Stimulated activated naive B cell treated with anti-CD40 and anti-IgM and Interleukin-4, amounts not matched to agents 10 μg/mL and 1 μg/mL and 100 μg/mL, for 72 hours (primary cell): Measurements from ENCODE around the gene CELF3.

Experiments
- ATAC-seq, 2 donors: fragments of 150-1000 bp; cut with Tn5 transposase; replicated peaks; 2 replicates each; pipeline ENCODE4 v1.10.0; 2021; ENCODE audit warnings: moderate library complexity in 1 of 2
- DNase-seq: peaks from one replicate; pipeline ENCODE4 v3.0.0; 2021
- H3K27ac Mint-ChIP-seq: one replicate; pipeline ENCODE4 v1.8.0; 2022; ENCODE audit warnings: mild to moderate bottlenecking, mixed read lengths
- H3K27me3 Mint-ChIP-seq, 2 donors: one replicate each; pipeline ENCODE4 v1.8.0; 2022; ENCODE audit warnings: mixed read lengths in 2 of 2
- H3K36me3 Mint-ChIP-seq, 2 donors: one replicate each; pipeline ENCODE4 v1.8.0; 2022; ENCODE audit warnings: mixed read lengths in 2 of 2, mild to moderate bottlenecking in 1 of 2
- H3K4me1 Mint-ChIP-seq, 2 donors: one replicate each; pipeline ENCODE4 v1.8.0; 2022; ENCODE audit warnings: mixed read lengths in 2 of 2, mild to moderate bottlenecking in 1 of 2
- H3K4me3 Mint-ChIP-seq, 2 donors: one replicate each; pipeline ENCODE4 v1.8.0; 2022; ENCODE audit warnings: mild to moderate bottlenecking in 2 of 2, mixed read lengths in 2 of 2, moderate library complexity in 1 of 2
- H3K9me3 Mint-ChIP-seq, 2 donors: one replicate each; pipeline ENCODE4 v1.8.0; 2022; ENCODE audit warnings: mixed read lengths in 2 of 2, mild to moderate bottlenecking in 1 of 2

Gene CELF3

DNA sequence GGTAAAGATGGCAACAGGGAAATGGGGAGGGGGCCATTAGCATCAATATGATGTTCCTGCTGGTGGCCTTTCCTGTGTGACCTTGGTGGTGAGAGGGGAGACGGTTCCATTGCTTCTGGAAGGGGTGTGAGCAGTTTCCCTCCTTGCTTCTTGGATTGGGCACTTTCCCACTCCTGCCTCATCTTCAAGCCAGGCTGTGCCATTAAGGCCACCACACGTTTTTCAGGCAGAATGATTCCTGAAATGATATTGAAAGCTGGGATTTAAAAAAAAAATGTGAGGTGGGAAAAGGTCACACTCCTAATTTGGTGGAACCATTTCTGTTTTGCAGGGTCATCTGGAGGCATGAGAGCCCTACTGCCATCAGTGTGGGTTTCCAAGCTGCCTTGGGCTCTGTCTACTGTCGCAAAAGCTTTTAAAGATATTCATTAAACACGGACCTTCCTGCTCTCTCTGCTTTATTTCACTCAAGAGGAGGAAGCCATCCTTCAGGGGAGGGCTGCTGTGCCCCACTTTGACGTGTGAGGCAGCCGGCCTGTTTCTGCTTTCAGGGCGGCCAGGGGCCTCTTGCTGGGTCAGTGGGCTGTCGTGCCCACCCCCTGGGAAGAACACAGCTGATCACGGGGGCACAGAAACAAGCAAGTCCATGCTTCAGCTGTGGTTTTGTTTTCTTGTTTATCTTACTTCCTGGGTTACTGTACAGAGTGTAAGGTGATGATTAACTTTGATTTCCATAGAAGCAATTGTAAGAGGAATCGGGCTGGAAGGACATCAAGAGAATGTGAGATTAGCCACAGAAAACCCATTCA is 12.8 kb upstream of the CELF3 start:
- Mint-ChIP-seq H3K4me1 (no peaks in the 10 kb centered on the region), H3K9me3 (no peaks in the 10 kb centered on the region), H3K4me3 (no peak overlapping the region), H3K36me3 (no peaks in the 10 kb centered on the region), H3K27ac (no peak overlapping the region), H3K27me3 (peaks cover 39 to 69% of the 10 kb centered on the region in 2 donors)
- no peak for DNase-seq
- no peak for ATAC-seq

DNA sequence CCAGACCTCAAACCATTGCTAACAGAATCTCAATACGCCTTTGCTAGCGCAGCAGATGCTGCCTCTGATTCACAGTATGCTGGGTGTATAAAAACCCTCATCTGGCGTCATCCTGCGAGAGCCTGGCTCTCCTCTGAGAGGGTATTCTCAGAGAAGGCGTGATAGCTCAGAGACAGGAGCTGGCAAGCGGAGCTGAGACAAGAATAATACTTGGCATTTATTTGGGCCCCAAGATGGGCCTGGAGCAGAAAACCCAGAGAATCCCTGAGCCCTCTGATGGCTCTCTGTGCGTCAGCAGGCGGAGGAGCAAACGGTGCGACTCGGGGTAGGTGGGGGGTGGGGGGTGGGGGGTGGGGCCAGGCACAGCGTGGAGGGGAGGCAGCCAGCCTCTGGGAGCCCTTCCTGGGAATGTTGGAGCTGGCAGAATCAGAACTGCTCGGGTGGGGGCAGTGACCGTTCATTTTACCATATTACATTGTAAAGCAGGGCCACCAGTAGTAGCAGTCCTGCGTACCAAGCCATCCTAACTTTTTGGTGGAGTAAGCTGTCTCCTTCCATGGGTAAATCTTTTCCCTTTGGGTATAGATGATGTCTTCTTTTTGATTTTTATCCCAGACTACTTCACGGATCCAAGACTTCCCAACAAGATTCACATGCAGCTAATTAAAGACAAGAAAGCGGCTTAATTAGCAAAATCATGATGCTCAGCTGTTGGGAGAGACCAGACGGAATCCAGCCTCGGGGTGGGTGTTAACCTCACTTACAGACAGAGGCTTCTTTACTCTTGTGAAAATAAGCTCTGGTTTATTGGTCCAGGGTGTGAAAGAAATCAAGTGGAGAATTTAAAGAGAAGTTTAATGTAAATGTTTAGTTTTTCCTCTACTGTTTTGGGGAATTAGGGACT is 11.8 kb upstream of the CELF3 start:
- H3K27me3 Mint-ChIP-seq = peaks cover 43 to 73% of the 10 kb centered on the region in 2 donors
- no peak overlapping the region for H3K27ac Mint-ChIP-seq
- no peak for DNase-seq
- no peaks in the 10 kb centered on the region for H3K4me1 Mint-ChIP-seq
- no peaks in the 10 kb centered on the region for H3K9me3 Mint-ChIP-seq
- no peak for ATAC-seq
- H3K36me3 Mint-ChIP-seq = no peaks in the 10 kb centered on the region
- no peak overlapping the region for H3K4me3 Mint-ChIP-seq

GRCh38 chr1:151723726-151724370 is 7.2 kb upstream of the CELF3 start:
- H3K36me3 Mint-ChIP-seq = no peaks in the 10 kb centered on the region
- no peak for DNase-seq
- no peak for ATAC-seq
- H3K9me3 Mint-ChIP-seq = no peaks in the 10 kb centered on the region
- H3K4me3 Mint-ChIP-seq = no peak overlapping the region
- H3K4me1 Mint-ChIP-seq = peaks cover 10 to 21% of the 10 kb centered on the region in 2 donors
- H3K27ac Mint-ChIP-seq = no peak overlapping the region
- peaks cover 39 to 47% of the 10 kb centered on the region in 2 donors for H3K27me3 Mint-ChIP-seq

- no peak for ATAC-seq
- Mint-ChIP-seq H3K27ac (no peak overlapping the region), H3K4me3 (peak overlapping the region; percentile 88 to 93)
These were observed 5.3 kb upstream of the CELF3 start for GRCh38 chr1:151721788-151722510.

GRCh38 chr1:151720974-151721787 is 4.6 kb upstream of the CELF3 start, which contains the start of gene RIIAD1:
TSS of gene RIIAD1 (plus strand) at chr1:151721522. CDS start at chr1:151721537, 15 bp downstream.
- Mint-ChIP-seq H3K4me3 (peak within 1 kb of the TSS; percentile 88 to 93), H3K27me3 (peaks cover 55 to 59% of the 10 kb centered on the region in 2 donors), H3K4me1 (peaks cover 20 to 36% of the 10 kb centered on the region in 2 donors), H3K36me3 (no peaks in the 10 kb centered on the region), H3K27ac (peak within 1 kb of the TSS; percentile 44), H3K9me3 (no peaks in the 10 kb centered on the region)
- ATAC-seq (peak; percentile 85 to 87), DNase-seq (no peak)

More at GRCh38 chr1:151721788-151722510, 5.3 kb upstream of the CELF3 start:
- no peak for DNase-seq
- Mint-ChIP-seq H3K27me3 (peaks cover 54% of the 10 kb centered on the region in 2 donors), H3K9me3 (no peaks in the 10 kb centered on the region), H3K36me3 (no peaks in the 10 kb centered on the region), H3K4me1 (peaks cover 17 to 32% of the 10 kb centered on the region in 2 donors)

- H3K36me3 Mint-ChIP-seq = no peaks in the 10 kb centered on the region
- ATAC-seq (peak; percentile 78 to 83), DNase-seq (no peak)
- H3K27me3 Mint-ChIP-seq = peaks cover 55 to 59% of the 10 kb centered on the region in 2 donors
- H3K27ac Mint-ChIP-seq = peak overlapping the region; percentile 25
- H3K4me3 Mint-ChIP-seq = peak overlapping the region; percentile 80 to 93
- no peaks in the 10 kb centered on the region for H3K9me3 Mint-ChIP-seq
- H3K4me1 Mint-ChIP-seq = peaks cover 22 to 36% of the 10 kb centered on the region in 2 donors
These were observed 4.0 kb upstream of the CELF3 start for GRCh38 chr1:151720554-151720953.

- Mint-ChIP-seq H3K9me3 (no peaks in the 10 kb centered on the region), H3K27me3 (peaks cover 56 to 61% of the 10 kb centered on the region in 2 donors), H3K4me1 (peaks cover 22 to 36% of the 10 kb centered on the region in 2 donors), H3K27ac (peak overlapping the region; percentile 25), H3K36me3 (no peaks in the 10 kb centered on the region), H3K4me3 (peak overlapping the region; percentile 80 to 93)
- DNase-seq = no peak
- ATAC-seq = no peak
These were observed 3.5 kb upstream of the CELF3 start for GRCh38 chr1:151720125-151720524.

- DNase-seq = no peak
- Mint-ChIP-seq H3K9me3 (no peaks in the 10 kb centered on the region), H3K36me3 (no peaks in the 10 kb centered on the region), H3K27me3 (peaks cover 57 to 66% of the 10 kb centered on the region in 2 donors), H3K4me1 (peaks cover 22 to 36% of the 10 kb centered on the region in 2 donors), H3K4me3 (no peak overlapping the region), H3K27ac (no peak overlapping the region)
- ATAC-seq = no peak
These were observed 2.1 kb upstream of the CELF3 start for GRCh38 chr1:151718666-151719065.

GRCh38 chr1:151718011-151718431 is 1.4 kb upstream of the CELF3 start:
- Mint-ChIP-seq H3K4me3 (no peak overlapping the region), H3K9me3 (no peaks in the 10 kb centered on the region), H3K4me1 (peaks cover 22 to 36% of the 10 kb centered on the region in 2 donors), H3K27me3 (peaks cover 63 to 71% of the 10 kb centered on the region in 2 donors), H3K27ac (no peak overlapping the region), H3K36me3 (no peaks in the 10 kb centered on the region)
- no peak for DNase-seq
- ATAC-seq = no peak

DNA sequence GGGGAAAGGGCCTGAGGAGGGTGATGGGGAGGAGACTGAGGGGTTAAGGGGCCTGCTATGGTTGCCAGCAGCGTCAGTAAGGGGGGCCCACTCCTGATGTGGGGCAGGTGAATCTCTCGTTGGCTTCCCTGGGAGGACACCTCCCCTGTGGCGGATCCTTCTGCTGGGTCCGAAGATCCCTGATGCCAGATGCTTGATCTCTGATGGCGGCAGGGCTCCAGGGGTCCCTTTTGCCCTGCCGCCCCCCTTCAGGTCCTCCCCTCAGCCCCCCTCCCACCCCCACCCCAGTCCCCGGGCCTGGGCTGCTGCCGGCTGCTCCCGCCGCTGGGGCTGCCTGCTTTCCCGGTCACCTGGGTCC is 219 bp downstream of the CELF3 start:
- Mint-ChIP-seq H3K27me3 (peaks cover 76 to 79% of the 10 kb centered on the region in 2 donors), H3K36me3 (no peaks in the 10 kb centered on the region), H3K4me1 (peaks cover 20 to 29% of the 10 kb centered on the region in 2 donors), H3K27ac (no peak overlapping the region), H3K4me3 (no peak overlapping the region), H3K9me3 (no peaks in the 10 kb centered on the region)
- ATAC-seq = no peak
- DNase-seq = no peak

DNA sequence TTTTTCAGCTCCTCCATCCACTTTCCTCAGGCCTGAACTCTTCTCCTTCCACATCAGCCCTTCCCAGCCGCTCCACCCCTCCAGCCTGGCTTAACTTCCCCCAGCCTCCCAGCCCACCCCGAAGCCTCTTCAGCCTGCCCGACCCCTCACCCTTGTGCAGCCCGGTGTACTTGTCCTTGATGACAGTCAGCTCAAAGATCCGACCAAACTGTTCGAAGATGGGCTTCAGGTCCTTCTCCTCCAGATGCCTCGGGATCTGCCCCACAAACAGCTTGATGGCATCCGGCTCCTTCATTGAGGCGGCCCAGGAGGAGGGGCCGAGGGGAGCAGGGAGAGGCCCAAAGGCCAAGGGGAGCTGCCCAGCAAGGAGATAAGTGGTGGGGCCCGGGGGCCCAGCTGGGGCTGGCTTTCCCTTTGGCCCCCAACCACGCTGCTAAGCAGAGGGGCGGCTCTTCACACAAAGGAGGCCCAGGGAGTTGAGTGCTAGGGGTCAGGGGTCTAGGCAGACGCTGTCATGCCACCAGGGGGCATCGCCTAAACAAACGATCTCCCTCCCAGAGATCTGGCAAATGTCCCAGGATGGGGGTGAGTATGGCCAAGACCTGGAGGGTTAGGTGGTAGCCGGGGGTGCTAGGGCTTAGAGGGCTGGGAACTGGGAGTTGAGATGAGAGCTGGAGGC is 738 bp downstream of the CELF3 start:
- Mint-ChIP-seq H3K9me3 (no peaks in the 10 kb centered on the region), H3K27ac (no peak overlapping the region), H3K4me3 (no peak overlapping the region), H3K36me3 (no peaks in the 10 kb centered on the region), H3K27me3 (peaks cover 76 to 79% of the 10 kb centered on the region in 2 donors), H3K4me1 (peaks cover 19 to 24% of the 10 kb centered on the region in 2 donors)
- ATAC-seq = no peak
- DNase-seq = no peak

GRCh38 chr1:151714820-151715725 is 1.5 kb downstream of the CELF3 start:
- Mint-ChIP-seq H3K36me3 (no peaks in the 10 kb centered on the region), H3K4me3 (no peak overlapping the region), H3K9me3 (no peaks in the 10 kb centered on the region), H3K27me3 (peaks cover 71 to 72% of the 10 kb centered on the region in 2 donors), H3K4me1 (peaks cover 13 to 16% of the 10 kb centered on the region in 2 donors), H3K27ac (no peak overlapping the region)
- no peak for DNase-seq
- no peak for ATAC-seq
